NCI-H82 treated with DMSO at 0.1 percent for 48 hours (cell line): ENCODE measurements around the gene TBL1XR1.
"Not testable (repeated sequence)": the region's sequence is repeated elsewhere in the genome, so short reads cannot be mapped to it uniquely, and the experiment has no call there.

ENCODE experiments used
- DNase-seq: peaks from one replicate; lab custom pipeline; 2025; ENCODE audit not compliant: unreplicated experiment; lab: John Stamatoyannopoulos, UW

Gene TBL1XR1

DNA sequence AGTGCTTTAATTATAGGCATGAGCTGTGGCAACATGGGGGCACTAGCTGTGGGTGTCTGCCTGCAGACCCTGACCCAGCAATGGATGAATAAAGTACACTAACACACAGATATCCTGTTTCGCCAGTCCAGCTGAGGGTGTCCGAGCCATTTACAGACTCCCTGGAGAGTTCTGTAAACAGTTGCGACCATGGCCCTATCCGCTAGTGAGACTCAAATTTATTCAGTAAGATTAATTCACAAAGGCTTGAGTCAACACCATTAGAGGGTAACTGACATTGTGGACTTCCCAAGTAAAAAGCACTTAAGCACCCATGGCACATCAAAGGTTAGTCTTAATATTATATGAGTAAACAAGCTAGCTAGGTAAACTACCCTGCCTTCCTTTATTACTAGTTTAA, 161.6 kb downstream of the TBL1XR1 start:
- DNase-seq: no peak

DNA sequence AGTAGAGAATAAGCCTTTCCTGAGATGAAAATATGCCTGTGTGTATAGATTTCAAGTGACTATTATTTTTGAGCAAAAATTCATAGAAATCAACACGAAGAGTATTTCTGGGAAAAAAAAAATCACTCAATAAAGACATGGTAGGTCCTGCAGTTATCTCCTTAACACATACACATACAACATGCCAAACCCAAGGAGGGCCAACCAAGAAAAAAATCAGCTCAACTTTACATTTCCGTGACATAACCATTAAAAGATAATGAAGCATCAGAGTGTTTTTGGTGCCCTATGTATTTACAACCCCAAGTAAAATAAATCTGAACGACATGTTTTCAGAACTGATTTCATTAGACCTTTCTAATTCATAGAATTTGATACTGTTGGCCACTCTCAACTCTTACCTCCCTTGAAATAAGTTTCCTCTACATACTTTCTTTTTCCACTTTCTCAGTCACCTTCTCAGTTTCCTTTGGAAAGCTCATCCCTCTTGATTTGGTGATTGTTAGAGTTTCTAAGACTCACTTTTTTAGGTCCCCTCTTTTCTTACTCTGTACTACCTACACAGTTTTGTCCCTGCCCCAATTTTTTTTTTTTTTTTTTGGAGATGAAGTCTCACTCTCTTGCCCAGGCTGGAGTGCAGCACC, 162.3 kb downstream of the TBL1XR1 start:
- DNase-seq: no peak

DNA sequence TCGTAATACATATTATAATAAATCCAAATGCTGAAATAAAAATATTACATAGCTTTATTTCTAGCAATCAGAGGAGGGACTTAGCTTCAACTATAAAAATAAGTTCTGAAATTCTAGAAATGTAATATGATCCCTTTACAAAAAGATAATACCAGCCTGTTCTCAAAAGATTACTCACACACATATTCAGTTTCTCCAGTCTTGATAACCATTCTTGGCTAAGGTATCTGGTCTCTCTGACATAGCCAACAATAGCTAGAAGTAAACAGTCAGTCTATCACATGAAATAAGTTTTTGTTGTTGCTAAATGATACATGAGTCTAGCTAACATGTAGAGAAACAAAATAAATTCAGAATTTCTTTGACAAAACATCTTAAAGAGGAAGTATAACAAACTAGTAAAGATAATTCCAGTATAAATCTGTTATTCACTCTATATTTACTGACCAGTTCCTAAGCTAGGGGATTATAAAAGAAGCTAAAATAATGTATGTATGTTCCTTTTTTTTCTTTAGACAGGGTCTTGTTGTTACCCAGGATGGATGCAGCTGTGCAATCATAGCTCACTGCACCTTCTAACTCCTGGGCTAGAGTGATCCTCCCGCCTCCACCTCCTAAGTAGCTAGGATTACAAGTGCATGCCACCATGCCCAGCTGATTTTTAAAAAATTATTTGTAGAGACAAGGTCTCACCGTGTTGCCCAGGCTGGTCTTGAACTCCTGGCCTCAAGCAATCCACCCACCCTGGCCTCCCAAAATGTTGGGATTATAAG, 170.6 kb downstream of the TBL1XR1 start:
- DNase-seq: no peak

DNA sequence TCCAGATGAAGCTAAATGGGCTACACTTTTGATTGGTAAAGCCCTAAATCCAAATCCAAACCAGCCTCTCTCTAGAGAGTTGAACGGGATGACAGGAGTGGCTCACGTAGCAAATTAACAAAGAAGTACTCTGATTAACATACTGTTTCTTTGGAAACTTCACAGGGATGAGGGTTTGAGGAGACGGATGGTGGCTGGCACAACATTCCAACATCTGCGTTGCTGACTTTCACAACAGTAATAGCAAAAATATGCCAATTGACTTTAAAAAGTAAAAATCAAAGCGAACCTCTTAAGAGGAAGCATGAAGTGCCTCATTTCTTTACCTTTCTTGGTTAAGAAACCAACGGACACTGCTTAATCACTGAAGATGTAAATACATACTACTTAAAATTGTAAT, 181.4 kb downstream of the TBL1XR1 start:
- no peak for DNase-seq

DNA sequence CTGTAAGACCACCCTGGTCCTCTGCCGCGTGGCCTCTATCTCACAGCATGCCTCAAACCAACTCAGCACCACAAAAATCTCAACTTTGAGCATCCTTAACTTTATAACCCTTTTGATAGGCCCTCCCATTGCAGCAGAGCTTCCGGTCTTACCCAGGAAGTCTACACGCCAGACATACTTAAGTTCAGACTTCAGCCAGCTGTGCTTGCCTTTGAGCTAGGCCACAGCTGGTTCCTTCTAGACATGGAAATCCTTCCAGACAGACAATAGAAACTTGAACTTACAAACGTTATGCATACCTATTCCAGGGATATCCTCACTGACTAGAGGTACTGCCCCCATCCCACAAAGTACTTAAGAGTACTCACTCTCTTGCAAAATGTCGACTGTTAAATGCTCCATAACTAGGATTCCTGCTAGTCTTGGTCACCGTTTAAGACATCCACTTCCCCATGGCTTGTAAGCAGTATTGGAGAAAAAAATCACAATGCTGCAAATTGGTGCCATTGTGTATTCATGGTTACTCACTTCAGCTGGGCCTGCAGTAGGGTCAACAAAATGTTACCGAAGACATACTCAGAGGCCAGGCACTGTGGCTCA, 183.5 kb downstream of the TBL1XR1 start:
- DNase-seq: no peak

DNA sequence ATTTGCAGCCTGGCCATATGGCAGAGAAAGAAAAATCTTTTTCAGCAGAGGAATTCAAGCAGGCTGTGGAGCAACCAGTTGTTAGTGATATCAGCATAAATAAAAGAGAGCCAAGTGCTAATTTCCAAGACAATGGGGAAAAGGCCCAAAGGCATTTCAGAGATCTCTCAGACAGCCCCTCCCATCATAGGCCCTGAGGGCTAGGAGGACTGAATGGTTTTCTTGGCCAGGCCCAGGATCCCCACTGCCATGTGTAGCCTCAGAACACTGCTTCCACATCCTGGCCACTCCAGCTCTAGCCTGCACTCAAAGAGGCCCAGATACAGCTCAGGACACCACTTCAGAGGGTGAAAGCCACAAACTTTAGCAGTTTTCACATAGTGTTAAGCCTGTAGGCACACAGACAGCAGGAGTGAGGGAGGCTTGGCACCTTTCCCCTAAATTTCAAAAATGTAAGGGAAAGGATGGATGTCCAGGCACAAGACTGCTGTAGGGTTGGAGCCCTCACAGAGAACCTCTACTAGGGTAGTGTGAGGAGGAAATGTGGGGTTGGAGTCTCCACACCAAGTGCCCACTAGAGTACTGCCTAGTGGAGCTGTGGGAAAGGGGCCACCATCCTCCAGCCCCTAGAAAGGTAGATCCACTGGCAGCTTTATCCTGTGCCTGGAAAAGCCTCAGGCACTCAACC, 191.4 kb downstream of the TBL1XR1 start:
- no peak for DNase-seq

DNA sequence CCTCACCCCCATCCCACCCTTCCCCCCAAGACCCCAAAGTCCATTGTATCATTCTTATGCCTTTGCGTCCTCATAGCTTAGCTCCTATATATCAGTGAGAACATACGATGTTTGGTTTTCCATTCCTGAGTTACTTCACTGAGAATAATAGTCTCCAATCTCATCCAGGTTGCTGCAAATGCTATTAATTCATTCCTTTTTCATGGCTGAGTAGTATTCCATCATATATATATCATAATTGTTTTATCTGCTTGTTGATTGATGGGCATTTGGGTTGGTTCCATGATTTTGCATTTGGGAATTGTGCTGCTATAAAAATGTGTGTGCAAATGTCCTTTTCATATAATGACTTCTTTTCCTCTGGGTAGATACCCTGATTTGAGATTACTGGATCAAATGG, 197.1 kb downstream of the TBL1XR1 start:
- not testable (repeated sequence) for DNase-seq

DNA sequence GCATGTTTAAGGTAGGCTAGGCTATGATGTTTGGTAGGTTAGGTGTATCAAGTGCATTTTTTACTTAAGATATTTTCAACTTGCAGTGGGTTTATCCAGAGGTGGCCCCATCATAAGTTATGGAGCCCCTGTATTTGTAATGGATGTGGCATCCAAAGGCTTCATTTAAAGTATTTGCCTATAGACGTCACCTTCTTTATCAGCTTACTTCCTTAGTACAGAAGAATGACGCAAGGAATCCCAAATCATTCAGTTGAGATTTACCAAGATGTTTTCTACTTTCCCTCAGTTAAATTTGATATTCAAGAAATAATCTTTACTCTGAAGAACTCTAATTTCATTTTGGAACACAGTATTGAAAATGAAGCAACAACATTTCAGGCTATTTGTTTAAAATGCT, 201.3 kb downstream of the TBL1XR1 start:
- no peak for DNase-seq

DNA sequence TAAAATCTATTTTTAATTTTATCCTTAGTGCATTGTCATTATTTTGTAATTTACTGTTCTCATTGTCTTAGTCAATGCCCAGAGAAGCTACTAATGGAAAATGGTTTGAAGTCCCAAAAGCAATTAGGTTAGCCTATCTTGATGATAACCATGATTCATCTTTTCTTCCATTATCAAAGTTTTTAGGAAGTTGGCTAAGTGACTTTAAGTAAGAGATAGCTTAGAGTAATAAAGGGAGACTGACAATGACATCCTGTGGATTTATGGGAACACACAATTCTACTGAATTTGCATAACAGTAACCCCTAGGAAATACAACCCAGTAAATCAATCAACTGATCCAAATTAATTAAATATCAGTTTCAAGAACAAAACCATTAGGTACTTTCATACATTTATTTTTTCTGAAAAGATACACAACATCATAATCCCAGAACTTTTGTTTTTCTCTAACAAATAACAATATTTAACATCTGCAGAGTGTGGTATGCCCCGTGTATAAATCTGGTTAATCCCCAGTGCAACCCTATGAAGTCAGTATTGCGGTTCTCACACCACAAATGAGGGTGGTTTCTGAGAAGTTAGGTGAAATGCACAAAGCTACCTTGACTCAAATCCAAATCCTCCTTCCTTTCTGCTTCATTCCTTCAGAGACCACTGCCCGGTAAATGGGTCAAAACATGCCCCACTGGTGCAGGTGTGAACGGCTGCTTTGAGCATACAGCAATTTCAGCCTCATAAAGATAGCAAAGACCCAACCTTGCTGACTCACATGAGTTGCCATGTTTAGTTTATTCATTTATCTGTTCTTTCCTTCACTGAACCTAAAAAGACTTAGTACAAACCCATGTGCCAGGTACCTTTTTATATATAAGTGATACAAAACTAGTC, 202.1 kb downstream of the TBL1XR1 start:
- no peak for DNase-seq

DNA sequence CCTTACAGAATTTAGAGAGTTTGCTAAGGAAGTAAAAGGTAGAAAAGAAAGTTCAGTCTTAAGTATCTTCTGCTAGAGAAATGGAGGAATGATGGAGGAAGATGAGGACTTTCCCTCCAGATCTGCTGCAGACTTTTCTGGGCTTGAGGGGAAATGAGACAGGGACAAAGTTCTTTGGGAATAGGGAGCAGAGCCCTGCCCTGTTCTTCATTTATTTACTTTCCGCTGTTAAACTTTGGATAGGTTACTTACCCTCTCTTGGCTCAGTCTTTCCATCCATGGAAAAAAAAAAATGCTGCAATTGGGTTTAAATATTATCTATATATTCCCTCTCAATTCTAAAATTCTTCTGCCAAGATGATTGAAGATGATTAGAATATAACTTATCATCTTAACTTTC, 202.9 kb downstream of the TBL1XR1 start:
- no peak for DNase-seq

DNA sequence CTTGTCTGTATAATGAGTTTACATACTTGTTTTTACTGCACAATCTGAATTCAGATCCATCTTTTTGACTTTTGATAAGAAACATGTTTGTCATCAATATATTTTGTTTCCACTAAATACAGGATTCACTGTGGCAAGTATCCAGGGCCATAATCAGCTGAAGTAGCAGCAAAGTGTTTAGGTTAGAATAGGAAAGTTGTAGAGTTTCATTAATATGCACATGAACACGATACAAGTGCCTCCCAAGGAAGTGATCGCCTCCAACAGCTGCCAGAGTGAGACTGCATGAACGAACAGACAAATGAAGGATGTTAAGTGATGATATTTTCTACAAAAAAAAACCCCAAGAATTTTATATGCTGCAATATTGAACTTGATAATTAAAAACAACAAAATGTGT, 204.3 kb downstream of the TBL1XR1 start:
- DNase-seq: no peak

DNA sequence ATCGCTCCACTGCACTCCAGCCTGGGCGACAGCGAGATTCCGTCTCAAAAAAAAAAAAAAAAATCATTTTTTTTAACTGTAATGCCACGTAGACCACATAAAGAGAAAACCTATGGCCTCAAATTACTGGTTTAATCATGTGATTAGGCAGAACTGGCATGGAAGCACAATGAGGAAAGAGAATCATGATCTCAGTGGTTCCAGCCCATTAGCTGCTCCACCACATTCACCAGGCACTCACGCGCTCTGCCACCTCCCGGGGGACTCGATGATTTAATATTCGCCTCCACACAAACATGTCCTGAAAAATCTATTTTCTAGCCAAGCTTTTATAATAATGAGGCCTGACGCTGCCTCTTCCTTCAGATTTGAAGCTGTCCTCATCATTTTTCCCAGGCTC, 204.7 kb downstream of the TBL1XR1 start:
- no peak for DNase-seq

DNA sequence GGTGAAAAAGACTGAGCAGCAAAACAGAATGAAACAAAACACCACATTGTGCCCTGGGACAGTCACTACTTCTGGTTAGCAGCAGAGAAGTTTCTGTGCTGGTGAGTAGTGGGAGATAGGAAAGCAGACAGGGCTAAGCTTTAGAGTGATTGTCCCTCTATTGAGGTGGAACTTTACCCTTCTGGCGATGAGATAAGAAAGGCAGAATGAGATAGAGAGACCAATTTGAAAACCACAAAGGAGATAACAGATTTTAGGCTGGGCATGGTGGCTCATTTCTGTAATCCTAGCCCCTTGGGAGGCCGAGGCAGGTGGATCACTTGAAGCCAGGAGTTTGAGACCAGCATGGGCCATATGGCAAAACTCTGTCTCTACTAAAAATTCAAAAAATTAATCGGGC, 208.5 kb downstream of the TBL1XR1 start:
- DNase-seq: no peak

DNA sequence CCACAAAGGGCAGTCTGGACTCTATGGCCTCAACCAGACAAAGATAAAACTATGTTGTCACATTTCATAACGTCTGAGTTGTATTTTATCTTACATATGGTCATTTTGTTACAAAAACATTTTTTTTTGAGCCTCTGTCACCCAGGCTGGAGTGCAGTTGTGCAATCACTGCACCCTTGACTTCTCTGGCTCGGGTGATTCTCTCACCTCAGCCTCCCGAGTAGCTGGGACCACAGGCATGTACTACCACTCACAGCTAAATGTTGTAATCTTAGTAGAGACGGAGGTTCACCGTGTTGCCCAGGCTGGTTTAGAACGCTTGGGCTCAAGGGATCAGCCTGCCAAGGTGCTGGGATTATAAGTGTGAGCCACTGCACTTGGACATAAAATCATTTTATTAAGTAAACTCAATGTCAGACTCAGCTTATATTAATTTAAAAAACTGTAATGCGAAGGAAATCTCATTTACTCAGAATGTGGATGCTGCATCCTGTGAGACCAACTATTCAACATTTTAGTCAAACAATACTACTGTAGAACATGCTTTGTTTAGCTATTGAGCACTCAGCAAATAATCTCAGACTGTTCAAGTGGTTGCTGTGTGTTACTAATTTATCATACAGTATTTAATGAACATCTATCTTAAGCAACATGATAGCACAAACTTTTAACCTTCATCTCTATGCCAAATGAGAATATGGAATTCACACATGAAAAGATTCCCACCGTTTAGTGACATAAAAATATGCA, 209.2 kb downstream of the TBL1XR1 start:
- DNase-seq: no peak

DNA sequence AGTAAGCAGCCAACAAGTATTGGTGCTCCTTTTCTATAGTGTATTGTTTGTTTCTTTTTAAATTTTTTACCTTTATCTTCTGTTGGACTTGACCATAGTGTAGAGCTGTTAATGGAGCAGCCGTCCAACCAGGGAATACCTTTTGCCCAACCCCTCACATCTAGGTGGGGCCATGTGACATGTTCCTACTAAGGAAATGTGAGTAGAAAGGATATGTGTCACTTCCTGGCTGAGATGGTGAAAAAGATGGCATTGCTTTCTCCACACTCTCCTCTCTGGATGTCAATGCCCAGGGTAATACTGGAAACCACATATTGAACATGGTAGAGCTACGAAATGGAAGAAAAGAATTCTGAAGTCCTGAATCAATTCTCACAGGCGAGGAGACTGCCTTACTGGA, 218.8 kb downstream of the TBL1XR1 start:
- no peak for DNase-seq

DNA sequence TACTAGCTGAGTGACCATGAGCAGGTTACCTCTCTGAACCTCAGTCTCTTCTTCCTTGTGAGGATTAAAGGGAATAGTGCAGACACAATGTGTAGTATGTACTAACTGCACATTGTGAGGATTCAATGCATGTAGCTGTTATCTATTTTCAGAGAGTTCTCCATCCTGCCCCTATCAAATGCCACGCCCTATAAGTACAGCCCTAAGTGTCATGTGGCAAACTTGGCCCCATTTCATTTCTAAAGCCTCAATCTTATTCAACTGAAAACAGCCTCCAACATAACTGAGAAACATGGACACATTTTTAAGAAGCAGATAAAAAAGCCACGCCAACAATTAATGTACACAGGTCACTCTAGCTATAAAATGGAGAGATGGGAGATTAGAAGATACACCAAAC, 220.0 kb downstream of the TBL1XR1 start:
- DNase-seq: no peak

DNA sequence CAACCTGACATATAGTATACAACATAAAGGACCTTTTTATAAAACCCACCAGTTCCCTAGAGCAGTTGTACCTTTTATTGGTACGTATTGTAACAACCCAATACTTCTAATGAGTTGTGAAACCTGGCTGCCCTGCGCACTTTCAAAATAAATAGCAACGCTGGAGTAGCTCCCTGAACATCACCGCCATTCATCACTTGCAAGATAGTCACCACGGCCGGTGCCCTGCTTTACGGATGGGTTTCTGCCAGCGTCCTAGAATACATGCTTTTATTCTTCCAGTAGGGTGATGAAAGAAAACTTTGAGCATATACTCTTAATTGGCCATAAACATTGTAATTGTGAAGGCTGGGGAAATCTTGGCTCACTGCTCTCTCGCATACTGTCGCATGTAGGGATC, 220.7 kb downstream of the TBL1XR1 start:
- DNase-seq: no peak

DNA sequence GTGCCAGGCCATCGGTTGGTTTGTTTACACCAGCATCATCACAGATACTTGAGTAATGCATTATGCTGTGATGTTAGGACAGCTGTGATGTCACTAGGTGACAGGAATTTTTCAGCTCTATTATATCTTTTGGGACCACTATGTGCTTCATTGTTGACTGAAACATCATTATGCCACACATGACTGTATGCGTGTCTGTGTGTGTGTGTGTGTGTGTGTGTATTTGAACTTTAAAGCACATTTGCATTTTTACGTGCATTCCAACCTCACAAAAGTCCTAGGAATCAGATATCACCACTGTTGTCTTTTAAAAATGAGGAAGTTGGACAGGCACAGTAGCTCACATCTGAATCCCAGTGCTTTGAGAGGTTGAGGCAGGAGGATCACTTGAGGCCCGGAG, 223.0 kb downstream of the TBL1XR1 start:
- no peak for DNase-seq

DNA sequence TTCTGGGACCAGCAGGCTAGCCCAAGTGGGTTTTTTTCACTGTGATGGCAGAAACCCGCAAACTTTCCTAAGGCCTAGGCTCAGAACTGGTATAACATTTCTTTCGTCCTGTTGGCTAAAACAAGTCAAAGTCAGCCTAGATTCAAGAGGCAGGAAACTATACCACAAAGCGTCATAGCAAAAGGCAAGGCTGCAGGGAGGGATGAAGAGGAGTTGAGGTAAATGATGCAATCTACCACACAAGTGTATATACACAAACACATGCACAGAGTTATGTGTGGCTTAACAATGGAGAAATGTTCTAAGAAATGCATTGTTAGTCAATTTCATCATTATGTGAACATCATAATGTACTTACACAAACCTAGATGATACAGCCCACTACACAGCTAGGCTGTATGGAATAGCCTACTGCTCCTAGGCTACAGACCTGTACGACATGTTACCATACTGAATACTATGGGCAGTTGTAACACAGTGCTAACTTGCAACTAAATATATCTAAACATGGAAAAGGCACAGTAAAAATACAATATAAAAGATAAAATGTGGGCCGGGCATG, 225.6 kb downstream of the TBL1XR1 start:
- DNase-seq: no peak

DNA sequence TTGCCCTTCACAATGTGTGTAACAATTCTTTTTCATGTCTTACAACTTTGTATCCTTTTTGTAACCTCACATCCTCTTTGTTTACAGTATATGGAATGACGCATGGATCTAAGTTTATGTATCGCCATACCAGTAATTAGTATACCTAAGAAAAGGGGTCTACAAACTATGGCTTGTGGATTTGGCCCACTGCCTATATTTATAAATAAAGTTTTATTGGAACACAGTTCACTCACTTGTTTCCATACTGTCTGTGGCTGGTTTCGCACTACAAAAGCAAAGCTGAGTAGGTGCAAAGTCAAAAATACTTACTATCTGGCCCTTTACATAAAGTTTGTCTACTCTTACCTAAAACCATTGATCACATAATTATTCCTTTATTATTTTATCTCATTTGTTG, 226.5 kb downstream of the TBL1XR1 start:
- no peak for DNase-seq
